B cell (primary cell): ENCODE measurements around the gene RFC2. TPM values are rescaled to one million over a fixed set of nuclear protein-coding genes. Genes with fewer than 3 reads are reported as not detected.
A peak's percentile ranks its signal among the peaks of the same experiment; 100 is the strongest.

ENCODE experiments used
- ATAC-seq: fragments of 200-7000 bp; cut with Tn5 transposase; one replicate; pipeline ENCODE4 v1.10.0; 2021; ENCODE audit warnings: low read depth, mild to moderate bottlenecking, moderate number of reproducible peaks, moderate library complexity
- CTCF ChIA-PET: fragments of 350-600 bp; sonication (Branson Sonifier 250); formaldehyde crosslinking; loops from one replicate; lab custom pipeline; 2021; ENCODE audit warnings: antibody characterized with exemption, inconsistent platforms; lab: Charles Lee
- POLR2A ChIA-PET: fragments of 350-600 bp; sonication (Branson Sonifier 250); formaldehyde crosslinking; loops from one replicate; lab custom pipeline; 2021; ENCODE audit warnings: antibody characterized with exemption; lab: Charles Lee
- DNase-seq: peaks from one replicate; pipeline ENCODE4 v3.0.0; 2013
- H2AFZ ChIP-seq: 2 replicates; pipeline ENCODE4 v1.6.1; 2012; ENCODE audit warnings: mild to moderate bottlenecking, low read depth, low read length; ENCODE audit not compliant: insufficient read depth, poor library complexity, severe bottlenecking
- H3K27ac ChIP-seq, 2 donors: 1 replicate in 1 of 2; 2 replicates in 1 of 2; pipeline ENCODE4 v1.5.1; 2012 to 2013; ENCODE audit warnings: low read length in 2 of 2, mild to moderate bottlenecking in 2 of 2, moderate library complexity in 1 of 2
- H3K27me3 ChIP-seq, 4 experiments: fragments of 200-600 bp in 1 of 4; sonication (generic) in 1 of 4; replicated peaks in 1 of 4; 1 replicate in 2 of 4; 2 replicates in 2 of 4; pipeline versions ENCODE4 v1.6.1 to v1.7.0; 2013 to 2016; ENCODE audit warnings: low read length in 3 of 4, mild to moderate bottlenecking in 2 of 4, mixed read lengths in 1 of 4, moderate library complexity in 1 of 4; ENCODE audit not compliant: insufficient read depth in 4 of 4, control insufficient read depth in 3 of 4; ENCODE audit errors: control extremely low read depth in 1 of 4
- H3K36me3 ChIP-seq, 2 experiments: replicated peaks in 1 of 2; 1 replicate in 1 of 2; 2 replicates in 1 of 2; pipeline versions ENCODE4 v1.6.1 to v1.7.1; 2013; ENCODE audit warnings: low read length in 1 of 2; ENCODE audit not compliant: insufficient read depth in 2 of 2, control insufficient read depth in 1 of 2; ENCODE audit errors: control extremely low read depth in 1 of 2, extremely low read depth in 1 of 2
- H3K4me1 ChIP-seq, 2 donors: fragments of 200-600 bp in 1 of 2; sonication (generic) in 1 of 2; 1 replicate in 1 of 2; 2 replicates in 1 of 2; pipeline versions ENCODE4 v1.5.1 to v1.6.1; 2013 to 2017; ENCODE audit warnings: low read length in 2 of 2; ENCODE audit not compliant: control insufficient read depth in 2 of 2, insufficient read depth in 2 of 2
- H3K4me2 ChIP-seq: replicated peaks from 2 replicates; pipeline ENCODE3; 2012; ENCODE audit warnings: mild to moderate bottlenecking, low read depth, low read length; ENCODE audit not compliant: poor library complexity, severe bottlenecking
- H3K4me3 ChIP-seq, 5 experiments: fragments of 200-600 bp in 1 of 5; sonication (generic) in 1 of 5; 1 replicate in 3 of 5; 2 replicates in 2 of 5; pipeline versions ENCODE4 v1.5.1 to v1.7.0; 2011 to 2016; ENCODE audit warnings: low read length in 4 of 5, mild to moderate bottlenecking in 4 of 5, low read depth in 2 of 5, control low read depth in 1 of 5, moderate library complexity in 1 of 5; ENCODE audit not compliant: insufficient read depth in 1 of 5; ENCODE audit errors: control extremely low read depth in 1 of 5, extremely low read depth in 1 of 5
- H3K79me2 ChIP-seq: fragments of 200-600 bp; sonication (generic); one replicate; pipeline ENCODE4 v1.6.0; 2016; ENCODE audit warnings: low read length; ENCODE audit not compliant: control insufficient read depth, insufficient read depth
- H3K9ac ChIP-seq: fragments of 200-600 bp; sonication (generic); 2 replicates; pipeline ENCODE4 v1.6.1; 2017; ENCODE audit warnings: mild to moderate bottlenecking, low read length, moderate library complexity
- H3K9me3 ChIP-seq, 3 donors: one replicate each; pipeline versions ENCODE4 v1.6.1 to v1.7.1; 2013; ENCODE audit warnings: low read length in 2 of 3; ENCODE audit not compliant: control insufficient read depth in 2 of 3, insufficient read depth in 1 of 3; ENCODE audit errors: control extremely low read depth in 1 of 3
- H4K20me1 ChIP-seq: 2 replicates; pipeline ENCODE4 v1.6.0; 2012; ENCODE audit warnings: mild to moderate bottlenecking, low read length; ENCODE audit not compliant: insufficient read depth, control insufficient read depth, poor library complexity, severe bottlenecking
- H3K27ac Mint-ChIP-seq: one replicate; pipeline ENCODE4 v1.8.0; 2021; ENCODE audit warnings: mixed read lengths
- H3K27me3 Mint-ChIP-seq: one replicate; pipeline ENCODE4 v1.8.0; 2021; ENCODE audit warnings: mixed read lengths
- H3K4me1 Mint-ChIP-seq: one replicate; pipeline ENCODE4 v1.8.0; 2021; ENCODE audit warnings: mixed read lengths
- H3K4me3 Mint-ChIP-seq: one replicate; pipeline ENCODE4 v1.8.0; 2021; ENCODE audit warnings: mixed read lengths
- H3K9me3 Mint-ChIP-seq: one replicate; pipeline ENCODE4 v1.8.0; 2022; ENCODE audit warnings: mixed read lengths; ENCODE audit not compliant: insufficient read depth
- CTCF ChIP-seq: fragments of 200-600 bp; IDR thresholded peaks from one replicate; pipeline ENCODE4 v1.8.0; 2022; ENCODE audit warnings: antibody characterized with exemption, mild to moderate bottlenecking
- EZH2 ChIP-seq: IDR thresholded peaks from 2 replicates; pipeline ENCODE4 v1.6.1; 2012; ENCODE audit warnings: borderline replicate concordance, low read depth, mild to moderate bottlenecking, moderate library complexity, low read length; ENCODE audit not compliant: insufficient read depth, poor library complexity, severe bottlenecking
- WGBS: methylation state at CpG from one replicate; pipeline ENCODE4 v1.1.5; 2013; ENCODE audit warnings: missing lambda C conversion rate; ENCODE audit not compliant: insufficient coverage; 5-methylcytosine and 5-hydroxymethylcytosine counted together
- intact Hi-C: fragments of 100-400 bp; cut with micrococcal nuclease; formaldehyde crosslinking; loops from one replicate; pipeline ENCODE4 v1.10.0; 2022
- polyA plus RNA-seq: library from polyadenylated mRNA; depleted of rRNA; stranded (reverse); fragments of >200 nt; gene quantifications from 2 replicates; pipeline ENCODE4 v1.2.3, GENCODE V29; 2012
- total RNA-seq, 2 donors: library from RNA; stranded (reverse); fragments of 120-200 nt in 1 of 2; gene quantifications; 1 replicate in 1 of 2; 2 replicates in 1 of 2; pipeline versions ENCODE4 v1.2.3 to v1.2.4, GENCODE V29; 2013 to 2022

RFC2 gene
- total and polyA plus RNA-seq, 2 donors (not counting 1 experiment from before 2014, with no cell fraction given), result 20.2 to 36.4 TPM

- H3K4me3 ChIP-seq, result peak overlapping the region; percentile 72 to 99 (median 91)
- Mint-ChIP-seq H3K9me3 (no peaks in the 10 kb centered on the region), H3K27me3 (no peaks in the 10 kb centered on the region), H3K4me1 (peaks cover 30% of the 10 kb centered on the region), H3K27ac (peak overlapping the region; percentile 95), H3K4me3 (peak overlapping the region; percentile 97)
- H3K4me2 ChIP-seq, result peak overlapping the region; percentile 99
- intact Hi-C loops, result loop anchor here (1.0 to 10.0 kb wide), 6 partner anchors 14 to 570 kb away; partner anchors contain the start of genes BUD23, CLIP2 and DNAJC30
- peak overlapping the region; percentile 66 to 90 for H3K27ac ChIP-seq
- no peaks in the 10 kb centered on the region for H3K9me3 ChIP-seq
- DNase-seq (no peak), ATAC-seq (no peak)
- peaks cover 1 to 15% of the 10 kb centered on the region in 2 experiments for H3K36me3 ChIP-seq
- H4K20me1 ChIP-seq, result peaks cover 12% of the 10 kb centered on the region
- H3K79me2 ChIP-seq, result peaks cover 42% of the 10 kb centered on the region
- H2AFZ ChIP-seq, result peak overlapping the region; percentile 92
- ChIA-PET CTCF (interaction anchor here (0.9 to 4.4 kb wide), 6 partner anchors 9 to 49 kb away, joined by 3 to 18 read pairs (median 4); partner anchors contain the start of genes CLIP2 and LAT2), POLR2A (interaction anchor here (0.9 to 1.1 kb wide), 4 partner anchors 11 to 46 kb away, joined by 3 to 8 read pairs (median 4); no protein-coding TSS in a partner anchor)
- TF ChIP-seq EZH2 (no peak), CTCF (no peak)
- H3K27me3 ChIP-seq, result no peaks in the 10 kb centered on the region
- H3K4me1 ChIP-seq, result peaks cover 16 to 44% of the 10 kb centered on the region in 2 donors
- whole genome bisulfite sequencing, result 8% methylated on average over 18 of the region's 20 CpGs
- peak overlapping the region; percentile 85 for H3K9ac ChIP-seq
Observed at GRCh38 chr7:74254858-74255379, 720 bp upstream of the RFC2 start.

GRCh38 chr7:74253835-74254128 is 417 bp downstream of the RFC2 start:
- no peaks in the 10 kb centered on the region for H3K9me3 ChIP-seq
- ChIA-PET CTCF (interaction anchor here (0.7 to 4.4 kb wide), 4 partner anchors 22 to 48 kb away, joined by 3 to 18 read pairs (median 3); partner anchors contain the start of gene CLIP2), POLR2A (interaction anchor here (0.9 to 1.1 kb wide), 3 partner anchors 12 to 45 kb away, joined by 3 to 8 read pairs (median 4); no protein-coding TSS in a partner anchor)
- Mint-ChIP-seq H3K4me3 (peak overlapping the region; percentile 97), H3K9me3 (no peaks in the 10 kb centered on the region), H3K27ac (peak overlapping the region; percentile 95), H3K27me3 (no peaks in the 10 kb centered on the region), H3K4me1 (peaks cover 30% of the 10 kb centered on the region)
- H3K4me1 ChIP-seq, result peaks cover 16 to 44% of the 10 kb centered on the region in 2 donors
- TF ChIP-seq CTCF, result no peak
- DNase-seq (no peak), ATAC-seq (no peak)
- peaks cover 12% of the 10 kb centered on the region for H4K20me1 ChIP-seq
- H3K4me3 ChIP-seq, result peak overlapping the region; percentile 41 to 99 (median 91)
- 0% methylated on average over 8 of the region's 10 CpGs for WGBS
- intact Hi-C loops, result loop anchor here (1.0 to 10.0 kb wide), 6 partner anchors 12 to 569 kb away; partner anchors contain the start of genes BUD23, CLIP2 and DNAJC30
- peak overlapping the region; percentile 99 for H3K4me2 ChIP-seq
- peak overlapping the region; percentile 85 for H3K9ac ChIP-seq
- H3K79me2 ChIP-seq, result peaks cover 49% of the 10 kb centered on the region
- peak overlapping the region; percentile 57 to 90 for H3K27ac ChIP-seq
- peak overlapping the region; percentile 92 for H2AFZ ChIP-seq
- peaks cover 1 to 25% of the 10 kb centered on the region in 2 experiments for H3K36me3 ChIP-seq
- H3K27me3 ChIP-seq, result no peaks in the 10 kb centered on the region
